ENCODE data around the gene OSBPL6.

DNA sequence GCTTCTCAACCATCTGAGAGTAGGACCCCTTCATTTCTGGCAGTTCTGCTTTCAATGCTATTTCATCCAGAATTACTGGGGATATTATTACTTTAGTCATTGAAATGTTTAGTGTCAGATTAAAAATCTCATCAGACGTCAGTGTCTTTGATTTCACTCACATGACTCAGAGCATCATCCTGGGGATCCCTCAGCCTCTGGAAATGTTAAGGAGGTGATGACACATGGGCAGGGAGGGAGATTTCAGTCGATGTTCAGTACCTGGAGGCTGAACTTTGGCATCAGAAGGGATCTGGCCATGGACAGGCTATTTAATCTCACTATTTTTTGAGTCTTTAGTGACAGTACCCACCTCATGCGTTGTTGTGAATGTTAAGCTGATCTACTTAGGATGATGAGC, 39.1 kb downstream of the OSBPL6 start:
- TF ChIP-seq, protein P1, sequence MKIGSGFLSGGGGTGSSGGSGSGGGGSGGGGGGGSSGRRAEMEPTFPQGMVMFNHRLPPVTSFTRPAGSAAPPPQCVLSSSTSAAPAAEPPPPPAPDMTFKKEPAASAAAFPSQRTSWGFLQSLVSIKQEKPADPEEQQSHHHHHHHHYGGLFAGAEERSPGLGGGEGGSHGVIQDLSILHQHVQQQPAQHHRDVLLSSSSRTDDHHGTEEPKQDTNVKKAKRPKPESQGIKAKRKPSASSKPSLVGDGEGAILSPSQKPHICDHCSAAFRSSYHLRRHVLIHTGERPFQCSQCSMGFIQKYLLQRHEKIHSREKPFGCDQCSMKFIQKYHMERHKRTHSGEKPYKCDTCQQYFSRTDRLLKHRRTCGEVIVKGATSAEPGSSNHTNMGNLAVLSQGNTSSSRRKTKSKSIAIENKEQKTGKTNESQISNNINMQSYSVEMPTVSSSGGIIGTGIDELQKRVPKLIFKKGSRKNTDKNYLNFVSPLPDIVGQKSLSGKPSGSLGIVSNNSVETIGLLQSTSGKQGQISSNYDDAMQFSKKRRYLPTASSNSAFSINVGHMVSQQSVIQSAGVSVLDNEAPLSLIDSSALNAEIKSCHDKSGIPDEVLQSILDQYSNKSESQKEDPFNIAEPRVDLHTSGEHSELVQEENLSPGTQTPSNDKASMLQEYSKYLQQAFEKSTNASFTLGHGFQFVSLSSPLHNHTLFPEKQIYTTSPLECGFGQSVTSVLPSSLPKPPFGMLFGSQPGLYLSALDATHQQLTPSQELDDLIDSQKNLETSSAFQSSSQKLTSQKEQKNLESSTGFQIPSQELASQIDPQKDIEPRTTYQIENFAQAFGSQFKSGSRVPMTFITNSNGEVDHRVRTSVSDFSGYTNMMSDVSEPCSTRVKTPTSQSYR (CRISPR knock-in tag; IDR thresholded peaks at IDR 0.05; ENCODE audit: borderline replicate concordance): no peak
- TF ChIP-seq JUN (CRISPR knock-in tag; IDR thresholded peaks at IDR 0.05) (no peak), GTF2F1 (IDR thresholded peaks at IDR 0.05; ENCODE audit: low read length) (no peak), MAZ (IDR thresholded peaks at IDR 0.05; ENCODE audit: borderline replicate concordance, low read depth, low read length) (no peak), MAZ (CRISPR knock-in tag; IDR thresholded peaks at IDR 0.05; ENCODE audit: low read depth) (no peak), ARNT (IDR thresholded peaks at IDR 0.05) (no peak), SMC3 (IDR thresholded peaks at IDR 0.05; ENCODE audit: low read length) (no peak)
- TF ChIP-seq, protein P2, sequence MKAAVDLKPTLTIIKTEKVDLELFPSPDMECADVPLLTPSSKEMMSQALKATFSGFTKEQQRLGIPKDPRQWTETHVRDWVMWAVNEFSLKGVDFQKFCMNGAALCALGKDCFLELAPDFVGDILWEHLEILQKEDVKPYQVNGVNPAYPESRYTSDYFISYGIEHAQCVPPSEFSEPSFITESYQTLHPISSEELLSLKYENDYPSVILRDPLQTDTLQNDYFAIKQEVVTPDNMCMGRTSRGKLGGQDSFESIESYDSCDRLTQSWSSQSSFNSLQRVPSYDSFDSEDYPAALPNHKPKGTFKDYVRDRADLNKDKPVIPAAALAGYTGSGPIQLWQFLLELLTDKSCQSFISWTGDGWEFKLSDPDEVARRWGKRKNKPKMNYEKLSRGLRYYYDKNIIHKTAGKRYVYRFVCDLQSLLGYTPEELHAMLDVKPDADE (CRISPR knock-in tag; IDR thresholded peaks at IDR 0.05): no peak
